NCI-H345 treated with DMSO at 0.1 percent for 48 hours (cell line): Measurements from ENCODE around the gene ZMYND8.
"Not testable (repeated sequence)": the region's sequence is repeated elsewhere in the genome, so short reads cannot be mapped to it uniquely, and the experiment has no call there.

Source experiments
- DNase-seq: peaks from one replicate; lab custom pipeline; 2025; ENCODE audit not compliant: unreplicated experiment; lab: John Stamatoyannopoulos, UW

The ZMYND8 gene

GRCh38 chr20:47181056-47181862 is 175.2 kb downstream of the ZMYND8 start:
- no peak for DNase-seq

- no peak for DNase-seq
These were observed 177.2 kb downstream of the ZMYND8 start for GRCh38 chr20:47179267-47179666.

GRCh38 chr20:47178851-47179250 is 177.6 kb downstream of the ZMYND8 start:
- no peak for DNase-seq

- no peak for DNase-seq
These were observed 178.2 kb downstream of the ZMYND8 start for GRCh38 chr20:47178277-47178676.

- not testable (repeated sequence) for DNase-seq
These were observed 180.3 kb downstream of the ZMYND8 start for GRCh38 chr20:47176217-47176616.

GRCh38 chr20:47175493-47175892 is 181.0 kb downstream of the ZMYND8 start:
- DNase-seq: no peak

GRCh38 chr20:47174456-47175243 is 181.8 kb downstream of the ZMYND8 start:
- no peak for DNase-seq

GRCh38 chr20:47173596-47174216 is 182.8 kb downstream of the ZMYND8 start:
- no peak for DNase-seq

GRCh38 chr20:47172579-47172978 is 183.9 kb downstream of the ZMYND8 start:
- no peak for DNase-seq

- no peak for DNase-seq
These were observed 188.7 kb downstream of the ZMYND8 start for GRCh38 chr20:47167846-47168245.

- no peak for DNase-seq
These were observed 191.1 kb downstream of the ZMYND8 start for GRCh38 chr20:47165376-47165865.

- no peak for DNase-seq
These were observed 192.4 kb downstream of the ZMYND8 start for GRCh38 chr20:47164140-47164539.

GRCh38 chr20:47161411-47161810 is 195.1 kb downstream of the ZMYND8 start:
- DNase-seq: no peak

- no peak for DNase-seq
These were observed 195.5 kb downstream of the ZMYND8 start for GRCh38 chr20:47160992-47161391.

- no peak for DNase-seq
These were observed 196.3 kb downstream of the ZMYND8 start for GRCh38 chr20:47160240-47160639.
